OCI-LY7 (cell line): Measurements from ENCODE around the gene RPS6KA5.

ENCODE experiments used
- EZH2phosphoT487 ChIP-seq: fragments of 200-600 bp; sonication (generic); IDR thresholded peaks from 2 replicates; pipeline ENCODE4 v1.6.1; 2018; ENCODE audit warnings: low read depth, borderline replicate concordance, mild to moderate bottlenecking, mixed run types, antibody characterized with exemption, low read length, moderate library complexity, mixed read lengths
- TF ChIP-seq, protein P1 (sequence below): fragments of 200-600 bp; sonication (generic); conservative IDR thresholded peaks from 2 replicates; pipeline ENCODE4 v1.5.1; 2014; ENCODE audit warnings: mild to moderate bottlenecking, antibody characterized with exemption, low read length, moderate library complexity, mixed read lengths

DNA sequence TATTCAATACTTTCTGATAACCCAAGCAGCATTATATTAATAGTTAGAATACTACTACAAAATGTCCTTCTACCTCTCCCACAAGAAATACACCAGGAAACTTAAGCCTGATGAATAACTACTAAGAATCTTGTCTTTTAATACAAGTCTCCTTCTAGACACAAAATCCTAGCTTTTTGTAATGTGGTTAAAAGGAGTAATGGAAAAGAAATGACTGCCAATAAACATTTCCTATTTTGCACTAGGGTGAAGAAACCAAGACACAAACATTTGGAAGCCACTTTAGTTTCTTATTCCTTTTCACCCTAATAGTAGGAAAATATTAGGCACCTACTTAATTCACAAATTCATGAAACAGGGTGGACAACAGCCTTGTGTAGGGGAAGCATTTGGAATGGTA, 192.9 kb downstream of the RPS6KA5 start:
- TF ChIP-seq, protein P1, sequence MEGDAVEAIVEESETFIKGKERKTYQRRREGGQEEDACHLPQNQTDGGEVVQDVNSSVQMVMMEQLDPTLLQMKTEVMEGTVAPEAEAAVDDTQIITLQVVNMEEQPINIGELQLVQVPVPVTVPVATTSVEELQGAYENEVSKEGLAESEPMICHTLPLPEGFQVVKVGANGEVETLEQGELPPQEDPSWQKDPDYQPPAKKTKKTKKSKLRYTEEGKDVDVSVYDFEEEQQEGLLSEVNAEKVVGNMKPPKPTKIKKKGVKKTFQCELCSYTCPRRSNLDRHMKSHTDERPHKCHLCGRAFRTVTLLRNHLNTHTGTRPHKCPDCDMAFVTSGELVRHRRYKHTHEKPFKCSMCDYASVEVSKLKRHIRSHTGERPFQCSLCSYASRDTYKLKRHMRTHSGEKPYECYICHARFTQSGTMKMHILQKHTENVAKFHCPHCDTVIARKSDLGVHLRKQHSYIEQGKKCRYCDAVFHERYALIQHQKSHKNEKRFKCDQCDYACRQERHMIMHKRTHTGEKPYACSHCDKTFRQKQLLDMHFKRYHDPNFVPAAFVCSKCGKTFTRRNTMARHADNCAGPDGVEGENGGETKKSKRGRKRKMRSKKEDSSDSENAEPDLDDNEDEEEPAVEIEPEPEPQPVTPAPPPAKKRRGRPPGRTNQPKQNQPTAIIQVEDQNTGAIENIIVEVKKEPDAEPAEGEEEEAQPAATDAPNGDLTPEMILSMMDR: no peak
- no peak for TF ChIP-seq EZH2phosphoT487
